ENCODE measurements around the gene TMEM178A.
"Not testable (repeated sequence)": the region's sequence is repeated elsewhere in the genome, so short reads cannot be mapped to it uniquely, and the experiment has no call there.

Gene TMEM178A

DNA sequence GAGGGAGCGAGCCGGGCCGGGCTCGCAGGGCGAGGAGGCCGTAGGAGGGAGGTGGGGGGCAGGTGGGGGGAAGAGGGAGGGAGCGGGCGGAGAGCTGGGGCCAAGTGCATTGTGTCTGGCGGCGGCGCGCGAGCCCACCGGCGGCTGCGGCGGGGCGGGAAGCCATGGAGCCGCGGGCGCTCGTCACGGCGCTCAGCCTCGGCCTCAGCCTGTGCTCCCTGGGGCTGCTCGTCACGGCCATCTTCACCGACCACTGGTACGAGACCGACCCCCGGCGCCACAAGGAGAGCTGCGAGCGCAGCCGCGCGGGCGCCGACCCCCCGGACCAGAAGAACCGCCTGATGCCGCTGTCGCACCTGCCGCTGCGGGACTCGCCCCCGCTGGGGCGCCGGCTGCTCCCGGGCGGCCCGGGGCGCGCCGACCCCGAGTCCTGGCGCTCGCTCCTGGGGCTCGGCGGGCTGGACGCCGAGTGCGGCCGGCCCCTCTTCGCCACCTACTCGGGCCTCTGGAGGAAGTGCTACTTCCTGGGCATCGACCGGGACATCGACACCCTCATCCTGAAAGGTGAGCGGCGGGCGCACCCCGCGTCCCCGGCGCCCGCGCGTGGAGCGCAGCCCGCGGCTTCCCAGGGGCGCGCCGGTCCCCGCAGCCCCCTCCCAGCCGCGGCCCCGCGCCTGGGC lies at the start of gene TMEM178A:
Gene TMEM178A, plus strand, starts transcription at position 107 of the 680 bp plus-strand sequence. Its CDS starts 58 bp downstream, at position 165.
- peak; percentile 25 to 28 for DNase-seq

DNA sequence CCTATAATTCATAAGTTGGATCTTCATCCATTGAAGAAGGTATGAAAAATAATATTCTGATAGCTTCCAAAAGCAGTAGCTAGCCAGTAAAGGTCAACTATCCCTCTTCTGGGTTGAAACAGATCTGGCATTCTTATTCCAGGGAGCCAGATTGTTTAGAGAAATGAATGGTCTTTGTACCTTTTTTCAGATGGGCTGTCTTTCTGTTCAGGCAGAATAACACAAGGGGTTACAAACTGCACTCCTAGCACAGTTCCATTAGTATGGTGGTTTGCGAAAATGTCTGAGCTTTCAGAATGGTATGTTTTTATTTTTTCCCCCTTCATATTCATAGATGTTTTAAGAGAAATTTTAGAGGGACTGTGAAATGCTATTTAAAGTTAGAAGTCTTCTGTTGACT lies 47.5 kb upstream of the TMEM178A start:
- no peak for DNase-seq

DNA sequence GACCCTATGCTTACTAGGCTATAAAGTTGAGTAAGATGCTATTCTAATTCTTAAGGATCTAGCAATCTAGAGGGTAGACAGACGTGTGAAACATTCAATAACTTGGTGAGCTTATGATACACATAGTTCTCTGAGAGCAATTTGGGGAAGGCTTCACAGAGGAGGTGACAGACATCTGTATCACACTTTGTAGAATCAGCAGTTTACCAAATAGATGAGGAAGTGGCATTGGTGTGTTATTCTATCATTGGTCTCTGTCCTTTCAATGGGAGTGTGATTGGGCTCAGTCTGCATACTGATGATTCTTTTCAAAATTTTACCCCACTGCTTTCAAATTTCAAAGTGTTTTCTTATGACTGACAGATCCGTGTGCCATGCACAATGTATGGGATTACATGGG lies 47.0 kb upstream of the TMEM178A start:
- no peak for DNase-seq

DNA sequence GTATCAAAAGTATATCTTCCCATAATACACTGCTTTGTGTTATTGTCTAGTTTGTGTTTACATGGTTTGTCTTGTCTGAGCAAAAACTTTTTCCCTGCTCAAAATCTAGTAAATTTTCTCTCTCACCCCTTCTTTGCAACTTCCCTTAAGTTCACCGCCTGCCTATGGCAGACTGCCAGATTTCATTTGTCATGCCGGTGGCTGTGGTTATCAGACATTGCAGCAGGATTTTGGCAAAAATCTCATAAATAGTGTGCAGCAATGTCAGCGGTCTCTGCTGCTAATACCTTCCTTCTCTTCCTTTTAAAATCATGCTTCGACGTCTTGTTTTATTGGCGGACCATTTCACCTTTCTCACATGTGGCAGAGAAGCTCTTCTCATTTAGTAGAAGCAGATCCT lies 45.6 kb upstream of the TMEM178A start:
- DNase-seq: peak in 1 of 2 experiments; percentile 35

DNA sequence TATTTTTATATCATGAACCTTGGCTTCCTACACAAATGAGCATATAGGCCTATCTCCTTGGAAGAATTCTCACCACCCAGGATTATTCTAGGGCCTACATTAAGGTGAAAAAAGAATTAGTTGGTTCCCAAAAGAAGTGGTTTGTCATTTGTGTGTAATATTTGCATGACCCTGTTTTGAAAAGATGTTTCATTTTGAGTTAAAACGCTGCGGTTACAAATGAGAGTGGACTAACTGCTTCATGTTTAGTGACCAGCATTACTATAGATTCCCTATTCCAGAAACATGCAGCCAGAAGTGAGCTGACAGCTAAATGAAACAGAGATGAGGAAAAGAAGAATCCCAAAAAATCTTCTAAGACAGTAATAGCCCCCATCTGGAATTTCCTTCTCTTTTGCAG lies 44.1 kb upstream of the TMEM178A start:
- no peak for DNase-seq

DNA sequence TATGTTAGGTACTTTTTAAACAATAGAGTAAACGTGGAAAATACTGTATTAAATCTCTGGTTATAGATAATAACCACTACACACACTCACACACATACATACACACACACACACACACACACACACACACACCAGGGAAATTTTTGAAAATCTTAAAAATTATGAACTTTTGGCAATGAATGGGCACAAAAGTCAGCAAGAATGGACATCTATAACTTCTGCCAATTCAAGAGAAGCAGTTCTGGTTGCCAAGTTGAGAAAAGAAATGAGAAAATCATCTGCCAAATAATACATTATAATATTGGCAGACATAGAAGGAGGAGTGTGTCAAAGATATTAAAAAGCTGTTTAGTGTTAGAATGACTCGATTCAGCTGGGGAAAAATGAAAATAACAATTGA lies 42.9 kb upstream of the TMEM178A start:
- no peak for DNase-seq

DNA sequence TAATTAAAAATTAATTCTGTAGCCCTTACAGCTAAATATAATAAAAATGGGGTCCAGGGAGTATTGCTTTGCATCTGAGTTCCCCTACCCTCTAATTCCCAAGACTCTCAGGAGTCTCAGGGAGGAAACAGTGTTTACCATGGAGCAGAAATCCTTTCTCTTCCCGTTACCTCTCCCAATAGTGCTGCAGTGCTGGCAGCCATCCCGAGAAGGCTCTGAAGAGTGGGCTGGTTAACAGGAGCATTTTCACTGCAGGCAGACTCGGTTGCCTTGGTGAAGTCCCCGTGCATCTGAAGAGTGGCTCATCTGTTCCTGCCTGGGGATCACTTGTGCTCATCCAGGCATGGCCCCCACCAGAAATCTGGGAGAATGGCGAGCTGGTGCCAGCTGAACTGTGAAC lies 41.8 kb upstream of the TMEM178A start:
- DNase-seq: no peak

DNA sequence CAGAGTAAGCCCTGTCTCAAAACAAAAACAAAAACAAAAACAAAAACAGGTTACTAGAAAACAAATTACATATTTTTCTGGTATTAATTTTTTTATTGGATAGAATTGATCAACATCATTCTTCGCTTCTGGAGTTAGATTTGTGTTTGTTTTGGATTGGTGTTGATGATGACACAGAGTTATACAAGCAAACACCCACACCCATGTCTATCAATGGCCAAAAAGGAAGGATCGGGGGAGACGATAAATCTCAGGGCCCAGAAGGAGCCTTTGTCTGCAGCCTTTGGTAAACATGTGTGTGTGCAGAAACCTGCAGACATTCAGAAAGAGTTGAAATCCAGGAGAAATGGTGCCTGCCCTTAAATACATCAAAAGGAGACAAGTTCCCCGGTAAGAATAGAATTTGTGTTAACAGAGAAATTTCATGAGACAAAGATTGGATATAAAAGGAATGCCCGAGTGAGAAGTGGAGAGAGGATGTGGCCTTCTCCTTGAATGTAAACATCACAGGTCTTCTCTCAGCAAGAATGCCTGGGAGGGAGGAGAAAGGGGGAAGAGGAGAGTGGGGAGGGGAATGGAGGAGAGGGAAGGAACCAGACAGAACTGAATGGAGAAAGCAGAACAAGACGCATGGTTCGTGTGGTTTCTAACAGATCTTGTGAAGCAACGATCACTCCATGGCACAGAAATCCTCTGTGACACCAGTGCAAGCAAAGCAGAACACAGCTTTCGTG lies 40.4 kb upstream of the TMEM178A start:
- no peak for DNase-seq

DNA sequence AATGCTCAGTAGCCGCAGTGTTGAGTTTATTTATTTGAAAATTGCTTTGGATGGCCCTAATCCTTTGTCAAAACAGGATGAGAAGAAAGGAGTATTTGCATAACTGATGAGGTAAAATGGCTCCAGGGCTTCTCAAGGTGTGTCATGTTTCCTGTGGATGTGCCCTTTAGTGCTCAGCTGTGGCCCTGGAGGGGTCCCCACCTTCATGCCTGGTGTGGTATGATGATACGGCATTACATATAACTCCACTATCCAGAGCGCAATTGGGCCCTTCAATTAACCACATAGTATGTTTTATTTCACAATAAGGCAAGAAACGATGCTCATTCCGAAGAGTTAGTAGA lies 39.8 kb upstream of the TMEM178A start:
- DNase-seq: no peak

DNA sequence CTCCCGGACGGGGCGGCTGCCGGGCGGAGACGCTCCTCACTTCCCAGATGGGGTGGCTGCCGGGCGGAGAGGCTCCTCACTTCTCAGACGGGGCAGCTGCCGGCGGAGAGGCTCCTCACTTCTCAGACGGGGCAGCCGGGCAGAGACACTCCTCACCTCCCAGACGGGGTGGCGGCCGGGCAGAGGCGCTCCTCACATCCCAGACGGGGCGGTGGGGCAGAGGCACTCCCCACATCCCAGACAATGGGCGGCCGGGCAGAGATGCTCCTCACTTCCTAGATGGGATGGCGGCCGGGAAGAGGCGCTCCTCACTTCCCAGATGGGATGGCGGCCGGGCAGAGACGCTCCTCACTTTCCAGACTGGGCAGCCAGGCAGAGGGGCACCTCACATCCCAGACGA lies 37.4 kb upstream of the TMEM178A start:
- not testable (repeated sequence) for DNase-seq

DNA sequence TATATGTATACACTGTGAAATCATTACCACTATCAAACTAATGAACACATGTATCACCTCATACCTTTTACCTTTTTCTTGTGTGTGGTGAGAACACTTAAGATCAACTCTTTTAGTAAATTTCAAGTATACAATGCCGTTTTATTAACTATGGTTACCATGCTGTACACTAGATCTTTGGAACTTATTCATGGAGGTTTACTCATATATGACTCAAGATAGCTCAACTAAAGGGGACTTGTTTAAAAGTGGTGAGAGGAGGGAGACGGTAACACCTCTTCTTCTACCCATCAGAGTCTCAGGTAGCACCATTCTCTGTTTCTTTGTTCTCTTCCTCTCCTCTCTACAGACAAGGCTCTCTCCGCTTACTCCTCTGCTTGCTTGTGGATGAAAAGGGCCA lies 36.1 kb upstream of the TMEM178A start:
- DNase-seq: no peak

DNA sequence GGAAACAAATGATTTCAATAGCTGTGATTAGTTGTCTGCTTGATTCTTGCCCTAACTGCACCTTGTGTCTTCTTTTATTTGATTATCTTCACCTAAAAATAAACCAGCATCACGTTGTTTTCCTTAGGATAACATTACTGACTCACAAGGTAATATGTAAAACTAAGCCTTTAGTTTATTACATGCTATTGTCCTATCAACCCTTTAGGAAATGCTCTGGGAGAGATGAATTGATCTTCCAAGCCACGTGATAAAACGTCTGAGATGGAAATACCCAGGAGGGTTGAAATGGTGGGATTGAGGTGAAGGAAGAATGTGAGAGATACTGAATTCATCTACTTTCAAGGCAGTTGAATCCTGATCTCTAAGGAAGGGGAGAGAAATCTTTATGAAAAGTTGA lies 34.5 kb upstream of the TMEM178A start:
- no peak for DNase-seq

DNA sequence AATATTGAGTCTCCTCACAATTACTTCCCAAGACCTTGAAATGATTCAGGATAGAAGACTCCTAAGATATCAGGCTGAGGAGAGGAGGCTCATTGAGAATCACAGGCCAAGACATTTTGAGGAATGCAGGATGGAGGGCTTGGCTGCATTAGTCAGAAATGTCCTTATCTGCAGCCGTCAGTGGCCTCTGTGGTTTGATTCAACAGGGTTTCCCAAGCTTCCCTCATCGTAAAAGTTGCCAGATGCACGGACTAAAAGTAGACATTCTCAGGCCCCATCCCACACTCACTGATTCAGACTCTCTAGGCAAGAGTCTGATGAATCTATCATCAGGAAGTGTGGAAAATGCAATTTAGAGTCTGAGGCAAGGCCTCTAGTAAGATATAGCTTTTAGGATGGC lies 34.0 kb upstream of the TMEM178A start:
- DNase-seq: no peak

DNA sequence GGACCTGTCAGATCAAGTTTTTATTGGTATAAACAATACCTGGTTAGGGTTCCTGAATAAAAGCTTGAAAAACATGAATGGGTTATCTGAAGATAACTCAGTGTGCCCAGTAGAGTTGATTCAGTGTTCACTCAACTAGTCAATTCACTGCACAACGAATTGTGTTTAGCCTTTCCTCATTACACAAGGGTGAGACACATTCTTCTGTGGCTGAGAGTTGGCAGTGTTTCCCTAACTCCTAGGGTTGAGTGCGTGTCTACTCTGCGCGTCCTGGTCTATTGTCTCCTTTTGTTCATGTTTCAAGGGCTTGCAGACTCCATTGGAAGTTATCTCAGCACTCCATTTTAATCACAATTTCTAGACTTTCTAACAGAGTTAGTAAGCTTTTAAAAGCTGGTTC lies 32.8 kb upstream of the TMEM178A start:
- DNase-seq: no peak

DNA sequence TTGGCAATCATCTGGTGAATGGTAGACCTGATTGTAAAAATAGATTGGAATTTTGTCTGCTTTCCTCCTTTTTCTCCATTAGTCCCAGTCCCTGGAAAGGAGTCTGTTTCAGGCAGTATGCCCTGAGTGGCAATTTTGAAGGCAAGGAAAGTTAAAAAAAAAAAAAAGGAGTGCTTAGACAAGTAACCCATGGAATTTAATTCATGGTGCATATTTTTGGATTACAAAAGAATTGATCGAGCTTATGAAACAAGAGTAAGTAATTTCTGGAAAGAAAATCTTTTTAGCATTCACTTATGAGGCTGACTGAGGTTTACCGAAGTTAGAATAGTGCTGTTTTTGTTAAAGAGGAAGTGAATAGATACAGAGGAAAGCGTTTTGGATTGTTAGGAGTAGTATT lies 29.4 kb upstream of the TMEM178A start:
- DNase-seq: no peak

DNA sequence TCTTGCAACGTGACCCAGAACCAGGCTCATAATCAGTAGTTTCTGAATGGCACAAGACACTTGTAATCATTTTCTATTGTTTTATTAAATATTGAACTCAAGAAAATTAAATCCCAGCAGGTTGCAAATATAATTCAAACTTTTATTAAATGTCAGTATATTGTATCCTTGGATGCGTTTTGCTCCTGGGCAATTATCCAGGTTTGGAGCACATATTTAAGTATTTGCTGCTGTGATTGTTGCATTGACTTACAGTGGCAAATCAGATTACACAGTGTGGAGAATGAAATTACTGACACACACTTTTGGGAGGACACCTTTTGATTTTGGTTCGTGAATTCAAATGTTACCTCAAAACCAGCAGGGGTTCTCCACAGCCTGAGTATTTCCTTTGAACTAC lies 27.1 kb upstream of the TMEM178A start:
- DNase-seq: no peak

DNA sequence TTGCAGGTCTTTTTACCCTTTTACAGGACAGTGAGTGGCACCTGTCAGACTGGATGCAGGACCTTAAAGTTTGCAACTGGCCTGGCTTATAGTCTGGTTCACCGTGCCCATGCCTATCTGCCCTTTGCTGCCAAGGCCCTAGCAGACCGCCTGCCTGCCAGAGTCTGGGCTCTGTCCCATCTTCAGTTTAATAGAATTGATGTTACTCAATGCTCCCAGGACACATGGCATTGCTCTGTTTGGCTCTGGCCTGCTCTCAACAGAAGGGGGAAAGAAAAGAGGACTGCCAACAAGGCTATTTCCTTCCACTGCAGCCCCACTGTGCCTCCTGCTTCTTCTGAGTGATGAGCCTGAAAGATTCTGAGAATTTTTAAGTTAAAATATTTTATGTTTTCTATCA lies 25.6 kb upstream of the TMEM178A start:
- DNase-seq: no peak

DNA sequence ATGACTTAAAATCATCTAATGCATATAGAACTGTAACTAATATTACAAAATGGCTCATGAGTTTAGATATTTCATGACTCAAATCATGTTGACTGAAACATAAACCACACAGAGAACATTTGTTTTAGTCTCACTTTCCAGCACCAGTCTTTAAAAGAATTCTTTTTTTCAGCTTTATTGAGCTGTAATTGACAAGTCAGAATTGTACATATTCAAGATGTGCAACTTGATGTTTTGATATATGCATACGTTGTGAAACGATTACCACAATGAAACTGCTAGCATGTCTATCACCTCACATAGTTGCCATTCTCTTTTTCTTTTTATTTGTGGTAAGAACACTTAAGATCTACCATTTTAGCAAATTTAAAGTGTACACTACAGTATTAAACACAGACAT lies 25.0 kb upstream of the TMEM178A start:
- DNase-seq: no peak

DNA sequence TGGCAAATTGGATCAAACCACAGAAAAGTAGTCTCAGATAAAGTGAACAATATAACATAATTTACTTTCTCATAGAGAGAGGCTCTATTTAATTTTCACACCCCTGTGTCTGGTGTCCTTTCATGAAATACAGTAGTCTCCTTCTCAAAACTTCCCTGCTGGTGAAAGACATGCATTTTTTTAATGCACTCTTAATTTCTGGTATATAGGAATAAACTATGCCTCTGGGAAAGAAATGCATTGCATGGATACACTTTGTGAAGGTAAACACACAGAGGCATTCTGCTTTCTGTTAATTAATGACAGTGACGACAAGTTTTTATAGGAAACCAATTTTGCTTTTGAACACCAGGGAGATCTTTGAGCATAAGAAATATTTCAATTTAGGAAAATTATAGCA lies 24.1 kb upstream of the TMEM178A start:
- DNase-seq: no peak

DNA sequence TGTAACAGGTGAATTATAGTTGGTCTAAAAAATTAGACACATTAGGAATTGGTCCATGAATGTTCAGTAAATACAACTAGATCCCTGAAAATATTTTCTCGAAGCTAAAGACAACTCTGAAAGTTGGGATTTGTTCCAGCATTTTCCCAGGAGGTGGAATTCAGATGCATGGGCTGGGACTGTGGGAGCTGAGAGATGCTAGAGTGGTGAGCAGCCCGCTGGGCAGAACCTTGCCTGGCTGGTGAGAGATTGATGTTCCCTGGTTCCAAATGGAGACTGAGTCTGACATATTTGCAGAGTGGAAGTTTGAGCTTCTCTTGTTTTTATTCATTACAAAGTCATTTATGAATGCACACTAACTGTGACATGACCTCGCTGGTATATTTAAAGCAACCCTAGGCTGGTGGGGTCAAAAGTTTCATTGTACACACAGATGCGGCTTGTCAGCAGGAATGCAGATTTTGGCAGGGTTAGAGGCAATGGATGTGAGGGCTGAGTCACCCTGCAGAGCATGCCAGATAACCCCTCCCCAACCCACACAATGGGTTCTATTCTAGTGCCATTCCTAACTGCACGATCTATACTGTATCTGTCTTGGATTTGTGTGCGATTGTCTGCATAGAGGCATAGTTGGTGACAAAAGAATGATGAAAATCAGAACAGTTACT lies 23.5 kb upstream of the TMEM178A start:
- DNase-seq: no peak

DNA sequence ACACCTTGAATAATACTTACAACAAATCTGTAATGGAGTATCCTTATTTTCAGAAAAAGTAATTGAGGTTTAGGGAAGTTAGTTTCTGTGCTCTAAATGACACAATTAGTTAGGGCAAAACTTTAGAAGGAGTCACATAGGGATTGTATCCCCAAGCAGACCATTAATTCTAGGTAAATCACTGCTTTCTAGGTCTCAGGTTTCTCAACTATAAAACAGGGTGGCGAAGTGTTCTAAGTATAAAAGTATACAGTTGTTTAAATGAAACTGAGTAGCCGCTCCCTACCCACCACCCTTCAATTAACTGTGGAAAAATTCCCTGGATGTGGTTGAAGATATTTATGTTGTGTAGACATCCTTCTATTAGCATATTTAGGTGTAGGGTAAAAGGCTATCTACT lies 19.9 kb upstream of the TMEM178A start:
- DNase-seq: no peak

DNA sequence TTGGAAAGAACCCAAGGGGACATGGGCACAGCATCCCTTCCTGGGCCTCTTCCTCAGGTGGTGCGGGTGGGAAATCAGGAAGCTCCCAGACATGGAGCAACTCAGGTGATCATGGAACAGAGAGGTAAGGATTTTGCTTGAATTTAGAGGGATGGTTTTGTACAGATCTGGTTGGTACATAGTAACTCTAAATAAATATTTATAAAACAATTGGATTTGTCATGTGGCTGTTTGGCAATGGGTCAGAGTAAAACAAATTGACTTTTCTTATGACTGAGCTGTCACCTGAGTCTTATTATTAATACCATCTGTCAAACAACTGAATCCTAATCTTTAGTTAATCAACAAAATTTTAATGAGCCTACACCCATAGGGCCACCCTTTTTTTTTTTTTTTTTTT lies 19.4 kb upstream of the TMEM178A start:
- no peak for DNase-seq

DNA sequence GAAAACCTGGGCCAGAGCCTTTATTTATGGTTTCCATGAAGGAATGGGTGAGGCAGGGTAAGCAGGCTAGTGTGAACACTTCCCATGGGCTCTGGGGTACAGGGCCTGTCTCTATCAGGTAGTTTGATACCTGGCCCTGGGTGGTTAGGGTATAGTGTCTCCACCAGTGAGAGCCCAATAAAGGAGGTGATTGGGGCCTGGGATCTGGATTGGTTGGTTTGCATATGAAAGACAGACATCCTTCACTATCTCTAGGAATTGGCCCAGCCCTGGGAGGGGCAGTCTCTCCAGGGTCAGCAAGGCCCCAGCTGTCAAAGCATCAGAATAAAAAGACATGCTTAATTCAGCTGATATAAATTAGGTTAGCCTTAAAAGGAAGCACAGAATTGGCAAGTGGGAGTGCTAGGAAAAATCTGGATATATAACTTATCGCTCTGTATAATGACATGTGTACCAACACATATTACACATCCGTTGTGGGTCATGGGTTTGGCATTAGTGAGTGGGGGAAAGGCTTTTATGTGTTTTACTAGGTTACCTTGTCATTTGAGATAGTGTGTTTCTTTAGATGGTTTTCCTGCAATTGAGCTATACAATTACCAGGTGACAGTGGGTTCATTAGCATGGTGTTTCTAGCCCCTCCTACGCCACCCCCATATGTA lies 18.5 kb upstream of the TMEM178A start:
- DNase-seq: no peak

DNA sequence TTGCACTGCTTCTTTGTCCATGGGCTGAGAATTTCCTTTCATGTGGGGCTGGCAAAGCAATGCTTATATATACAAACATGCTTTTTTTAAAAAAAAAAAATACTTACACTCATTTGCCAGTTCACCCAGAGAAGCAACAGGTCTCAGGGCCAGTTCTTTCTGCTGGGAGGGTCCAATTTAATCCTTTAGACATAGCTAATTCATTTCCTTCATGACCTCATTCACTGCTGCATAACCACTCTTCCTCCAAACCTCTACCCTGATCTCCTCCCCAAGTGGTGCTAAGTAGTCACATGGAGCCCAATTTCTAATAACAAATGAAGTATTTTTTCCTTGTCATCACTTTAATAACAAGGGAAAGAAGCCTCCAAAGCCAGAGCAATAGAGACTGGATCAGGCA lies 17.1 kb upstream of the TMEM178A start:
- no peak for DNase-seq

Data from activated T-cell treated with anti-CD3 and anti-CD28 coated beads, Interleukin-2, amount 50 U/mL, for 48 hours (primary cell).